ENCODE measurements around the gene CPHXL2.

Gene CPHXL2

DNA sequence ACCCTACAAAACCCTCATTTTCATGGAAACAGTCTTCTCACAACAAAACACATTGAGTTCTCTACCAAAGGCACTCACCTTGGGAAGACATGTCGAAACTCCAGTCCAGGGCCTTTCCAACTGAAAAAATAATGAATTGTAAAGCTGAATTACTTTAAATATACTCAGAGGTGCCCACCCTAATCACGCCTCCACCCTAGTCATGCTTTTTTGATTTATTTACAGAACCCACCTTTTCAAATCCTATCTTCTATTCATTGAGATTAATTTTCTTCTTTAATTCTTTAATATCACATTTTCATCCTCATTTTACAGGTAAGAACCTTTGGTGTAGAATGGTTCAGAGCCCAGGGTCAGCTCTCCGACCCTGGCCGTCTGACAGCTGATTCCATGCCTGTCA is at the start of gene CPHXL2:
Gene CPHXL2, minus strand, starts transcription at position 101 of the 400 bp plus-strand sequence. Its CDS starts 10 bp downstream, at position 91.
- no peak within 1 kb of the TSS for H3K4me3 ChIP-seq (ENCODE audit: low read depth, low read length)
- TF ChIP-seq CTCF (IDR thresholded peaks at IDR 0.05; ENCODE audit: low read depth, low read length) = no peak

GRCh38 chr16:75726390-75726789 is 49.6 kb upstream of the CPHXL2 start, which contains the start of gene CPHXL:
TSS of gene CPHXL (minus strand) at chr16:75726490. CDS start at chr16:75726442, 48 bp downstream.
- H3K4me3 ChIP-seq (ENCODE audit: low read depth, low read length) = no peak within 1 kb of the TSS
- TF ChIP-seq CTCF (IDR thresholded peaks at IDR 0.05; ENCODE audit: low read depth, low read length) = no peak

GRCh38 chr16:75718452-75718851 is 41.6 kb upstream of the CPHXL2 start:
- TF ChIP-seq CTCF (IDR thresholded peaks at IDR 0.05; ENCODE audit: low read depth, low read length) = no peak
- no peak overlapping the region for H3K4me3 ChIP-seq (ENCODE audit: low read depth, low read length)

DNA sequence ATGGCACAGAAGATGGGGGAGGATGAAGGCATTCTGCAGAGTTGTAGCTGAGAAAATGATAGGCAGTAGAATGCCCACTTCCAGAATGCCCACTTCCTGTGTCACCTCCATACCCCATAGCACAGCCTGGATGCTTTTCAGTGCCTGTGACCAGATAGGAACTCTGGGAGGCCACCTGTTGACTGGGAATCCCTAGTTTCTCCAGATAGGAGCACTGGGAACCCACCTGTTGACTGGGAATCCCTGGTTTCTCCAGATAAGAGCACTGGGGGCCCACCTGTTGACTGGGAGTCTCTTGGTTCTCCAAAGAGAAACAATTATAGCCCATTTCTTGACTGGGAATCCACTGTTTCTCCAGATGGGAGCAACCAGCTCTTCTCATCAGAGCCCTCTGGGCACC is 37.9 kb upstream of the CPHXL2 start:
- no peak for TF ChIP-seq CTCF (IDR thresholded peaks at IDR 0.05; ENCODE audit: low read depth, low read length)

DNA sequence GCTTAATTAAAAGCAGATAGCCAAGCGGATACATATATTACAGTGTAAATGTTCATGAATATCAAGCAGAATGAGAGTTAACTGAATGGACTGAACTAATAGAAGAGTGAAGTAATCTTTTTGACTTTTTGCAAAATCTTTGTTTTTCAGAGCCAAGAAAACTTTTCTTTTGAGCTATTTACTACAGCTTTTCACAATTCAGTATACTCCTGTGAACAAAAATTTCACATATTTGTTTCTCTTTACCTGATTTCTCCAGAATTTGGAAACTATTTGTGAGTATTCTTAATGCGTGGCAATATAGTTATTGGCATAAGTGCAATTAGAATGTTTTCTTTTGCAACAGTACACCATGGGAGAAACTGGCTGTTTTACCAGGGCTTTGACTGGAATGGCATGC is 33.5 kb upstream of the CPHXL2 start:
- no peak for TF ChIP-seq CTCF (IDR thresholded peaks at IDR 0.05; ENCODE audit: low read depth, low read length)
- no peak overlapping the region for H3K4me3 ChIP-seq (ENCODE audit: low read depth, low read length)

More for the DNA sequence above, 37.9 kb upstream of the CPHXL2 start:
- H3K4me3 ChIP-seq (ENCODE audit: low read depth, low read length) = no peak overlapping the region

DNA sequence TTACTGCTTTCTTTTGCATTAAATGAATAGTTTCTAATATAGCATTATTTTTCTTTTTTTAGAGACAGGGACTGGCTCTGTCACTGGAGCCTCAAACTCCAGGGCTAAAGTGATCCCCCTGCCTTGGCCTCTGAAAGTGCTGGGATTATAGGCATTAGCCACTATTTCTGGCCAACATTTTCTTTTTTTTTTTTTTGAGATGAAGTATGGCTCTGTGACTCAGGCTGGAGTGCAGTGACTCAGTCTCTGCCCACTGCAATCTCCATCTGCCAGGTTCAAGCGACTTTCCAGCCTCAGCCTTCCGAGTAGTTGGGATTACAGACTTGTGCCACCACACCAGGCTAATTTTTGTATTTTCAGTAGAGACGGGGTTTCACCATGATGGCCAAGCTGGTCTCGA is 26.5 kb upstream of the CPHXL2 start:
- H3K4me3 ChIP-seq (ENCODE audit: low read depth, low read length) = no peak overlapping the region
- TF ChIP-seq CTCF (IDR thresholded peaks at IDR 0.05; ENCODE audit: low read depth, low read length) = no peak

GRCh38 chr16:75702242-75702641 is 25.4 kb upstream of the CPHXL2 start:
- no peak for TF ChIP-seq CTCF (IDR thresholded peaks at IDR 0.05; ENCODE audit: low read depth, low read length)
- no peak overlapping the region for H3K4me3 ChIP-seq (ENCODE audit: low read depth, low read length)

All from WI38 (cell line).